Measurements from ENCODE around the gene DSC2. TPM values are rescaled to one million over a fixed set of nuclear protein-coding genes. Genes with fewer than 3 reads are reported as not detected.

DSC2 gene
- polyA plus RNA-seq, 1 donor from 2014 or later = 16.3 TPM

DNA sequence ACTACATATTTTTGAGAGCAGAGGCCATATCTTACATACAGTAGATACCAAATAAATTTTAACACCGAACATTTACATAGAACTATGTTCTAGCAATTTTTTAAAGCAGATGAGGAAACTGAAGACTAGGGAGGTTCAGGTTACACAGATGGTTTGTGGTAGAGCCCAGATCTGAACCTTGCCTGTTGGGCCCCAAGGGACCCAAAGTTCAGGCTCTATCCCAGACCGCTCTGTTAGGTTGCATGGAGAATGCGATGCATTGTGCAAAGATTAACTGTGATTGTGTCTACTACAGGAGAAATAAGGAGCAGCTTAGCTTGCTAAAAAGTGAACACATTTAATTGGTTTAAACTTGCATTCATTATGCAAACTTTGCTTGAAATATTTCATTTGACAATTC is 43.3 kb downstream of the DSC2 start:
- no peaks in the 10 kb centered on the region for H3K27me3 ChIP-seq (ENCODE audit: insufficient read depth, low read depth, low read length)
- H3K27ac ChIP-seq (ENCODE audit: low read length) = no peak overlapping the region
- H3K9me3 ChIP-seq (ENCODE audit: low read length) = no peaks in the 10 kb centered on the region
- no peak overlapping the region for H3K9ac ChIP-seq (ENCODE audit: low read length)
- H3K9me2 ChIP-seq (ENCODE audit: insufficient read depth, low read length) = no peaks in the 10 kb centered on the region
- no peak overlapping the region for H3K4me3 ChIP-seq (ENCODE audit: low read length)
- H3K36me3 ChIP-seq (ENCODE audit: insufficient read depth, low read length) = no peaks in the 10 kb centered on the region
- H4K20me1 ChIP-seq (ENCODE audit: insufficient read depth) = no peaks in the 10 kb centered on the region
- H3F3A ChIP-seq (ENCODE audit: insufficient read depth, low read length, poor library complexity, severe bottlenecking) = no peaks in the 10 kb centered on the region
- H3K4me2 ChIP-seq (ENCODE audit: low read length) = no peak overlapping the region
- no peak for TF ChIP-seq RAD21 (conservative IDR thresholded peaks at IDR 0.05)
- TF ChIP-seq TAF1 (IDR thresholded peaks at IDR 0.05; ENCODE audit: low read depth) = no peak
- TF ChIP-seq EP300 (conservative IDR thresholded peaks at IDR 0.05; ENCODE audit: poor library complexity, severe bottlenecking) = no peak
- no peak for TF ChIP-seq SMC3 (conservative IDR thresholded peaks at IDR 0.05; ENCODE audit: poor library complexity)
- TF ChIP-seq EZH2 (IDR thresholded peaks at IDR 0.05; ENCODE audit: borderline replicate concordance, insufficient read depth, low read length, poor library complexity, severe bottlenecking) = no peak
- TF ChIP-seq CTCF (IDR thresholded peaks at IDR 0.05; ENCODE audit: poor library complexity, severe bottlenecking) = no peak
- no peak for TF ChIP-seq REST (IDR thresholded peaks at IDR 0.05; ENCODE audit: borderline replicate concordance)
- no peak for TF ChIP-seq MXI1 (conservative IDR thresholded peaks at IDR 0.05; ENCODE audit: poor library complexity, severe bottlenecking)
- no peak for TF ChIP-seq POLR2AphosphoS5 (IDR thresholded peaks at IDR 0.05)
- H2AFZ ChIP-seq (ENCODE audit: low read depth, low read length) = no peak overlapping the region
- H3K79me2 ChIP-seq (replicated peaks; ENCODE audit: insufficient read depth, low read length) = no peaks in the 10 kb centered on the region

- Histone ChIP-seq H3K36me3 (ENCODE audit: insufficient read depth, low read length) (no peaks in the 10 kb centered on the region), H3K4me3 (ENCODE audit: low read length) (no peak overlapping the region), H2AFZ (ENCODE audit: low read depth, low read length) (no peak overlapping the region), H3K27me3 (ENCODE audit: insufficient read depth, low read depth, low read length) (no peaks in the 10 kb centered on the region), H3F3A (ENCODE audit: insufficient read depth, low read length, poor library complexity, severe bottlenecking) (no peaks in the 10 kb centered on the region), H3K4me2 (ENCODE audit: low read length) (no peak overlapping the region), H3K9me2 (ENCODE audit: insufficient read depth, low read length) (no peaks in the 10 kb centered on the region), H3K9ac (ENCODE audit: low read length) (no peak overlapping the region), H3K79me2 (replicated peaks; ENCODE audit: insufficient read depth, low read length) (no peaks in the 10 kb centered on the region), H3K9me3 (ENCODE audit: low read length) (no peaks in the 10 kb centered on the region), H3K27ac (ENCODE audit: low read length) (no peak overlapping the region), H4K20me1 (ENCODE audit: insufficient read depth) (no peaks in the 10 kb centered on the region)
- TF ChIP-seq EZH2 (IDR thresholded peaks at IDR 0.05; ENCODE audit: borderline replicate concordance, insufficient read depth, low read length, poor library complexity, severe bottlenecking) (no peak), RAD21 (conservative IDR thresholded peaks at IDR 0.05) (no peak), CTCF (IDR thresholded peaks at IDR 0.05; ENCODE audit: poor library complexity, severe bottlenecking) (no peak), EP300 (conservative IDR thresholded peaks at IDR 0.05; ENCODE audit: poor library complexity, severe bottlenecking) (no peak), MXI1 (conservative IDR thresholded peaks at IDR 0.05; ENCODE audit: poor library complexity, severe bottlenecking) (no peak), SMC3 (conservative IDR thresholded peaks at IDR 0.05; ENCODE audit: poor library complexity) (no peak), REST (IDR thresholded peaks at IDR 0.05; ENCODE audit: borderline replicate concordance) (no peak), TAF1 (IDR thresholded peaks at IDR 0.05; ENCODE audit: low read depth) (no peak), POLR2AphosphoS5 (IDR thresholded peaks at IDR 0.05) (no peak)
Measured at GRCh38 chr18:31057917-31058316, 44.3 kb downstream of the DSC2 start.

Data from neural cell (in vitro differentiated cells).